GM21619 (cell line): ENCODE data around the gene ADCY9.
A peak's percentile ranks its signal among the peaks of the same experiment; 100 is the strongest.
"Not testable (repeated sequence)": the region's sequence is repeated elsewhere in the genome, so short reads cannot be mapped to it uniquely, and the experiment has no call there.

ENCODE experiments used
- ATAC-seq: cut with Tn5 transposase; IDR thresholded peaks from one replicate; pipeline ENCODE4 v1.9.1; 2021; ENCODE audit not compliant: unreplicated experiment

Gene ADCY9

DNA sequence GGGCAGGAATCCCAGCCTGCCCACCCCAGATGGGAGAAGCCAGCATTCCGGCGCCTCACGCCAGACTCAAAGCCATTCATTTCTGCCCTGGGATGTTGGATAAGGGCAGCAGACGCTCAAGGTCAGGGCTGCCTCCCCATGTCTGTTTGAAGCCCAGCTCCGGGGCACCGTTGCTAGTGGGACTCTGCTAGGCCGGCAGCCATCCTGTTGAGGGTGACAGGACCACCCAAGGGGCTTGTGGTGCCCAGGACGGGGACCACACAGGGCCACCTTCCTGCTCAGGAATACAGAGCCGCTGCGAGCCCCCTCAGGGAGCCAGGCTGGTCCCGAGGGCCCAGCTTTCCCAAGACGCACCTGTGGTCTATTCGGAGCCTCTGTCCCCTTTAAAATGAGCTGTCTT is 134.0 kb downstream of the ADCY9 start:
- ATAC-seq, result no peak

DNA sequence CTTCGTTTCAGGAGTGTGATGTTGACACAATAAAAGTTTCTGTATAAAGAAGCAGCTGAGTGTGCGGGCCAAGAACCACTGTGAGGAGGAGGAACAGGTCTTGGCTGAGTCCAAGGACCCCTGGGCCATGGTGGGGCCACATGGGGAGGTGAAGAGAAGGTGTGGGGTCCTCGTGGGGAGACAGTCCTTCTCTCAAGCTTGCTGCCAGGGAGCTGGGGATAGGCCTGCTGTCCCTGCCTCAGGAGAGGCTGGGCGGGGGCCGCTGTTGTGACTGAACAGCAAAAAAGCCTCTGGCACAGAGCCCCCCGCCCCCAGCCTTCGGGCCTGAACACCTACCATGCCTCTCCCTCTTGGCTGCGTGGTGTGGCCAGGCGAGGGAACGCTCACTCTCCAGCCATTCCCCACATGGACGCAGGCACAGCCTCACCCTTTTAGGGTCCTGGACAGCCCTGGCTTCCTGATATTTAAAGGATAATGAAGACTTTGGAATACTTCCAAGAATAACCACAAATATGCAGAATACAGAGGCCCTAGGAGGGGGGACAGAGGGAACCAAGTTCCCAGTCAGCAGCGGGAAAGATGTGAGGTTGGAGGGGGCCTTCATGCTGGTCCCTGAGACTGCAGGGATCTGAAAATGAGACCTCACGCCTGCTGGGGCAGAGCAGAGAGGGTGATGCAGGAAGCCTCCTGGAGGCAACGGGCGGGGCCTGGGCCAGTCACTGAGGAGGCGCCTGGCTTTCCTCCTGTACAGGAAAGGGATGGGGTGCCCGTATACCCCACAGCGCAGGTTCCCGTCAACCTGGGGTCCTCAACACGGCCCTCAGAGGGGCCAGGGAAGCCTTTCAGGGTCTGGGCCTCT is 135.8 kb downstream of the ADCY9 start:
- ATAC-seq, result no peak

DNA sequence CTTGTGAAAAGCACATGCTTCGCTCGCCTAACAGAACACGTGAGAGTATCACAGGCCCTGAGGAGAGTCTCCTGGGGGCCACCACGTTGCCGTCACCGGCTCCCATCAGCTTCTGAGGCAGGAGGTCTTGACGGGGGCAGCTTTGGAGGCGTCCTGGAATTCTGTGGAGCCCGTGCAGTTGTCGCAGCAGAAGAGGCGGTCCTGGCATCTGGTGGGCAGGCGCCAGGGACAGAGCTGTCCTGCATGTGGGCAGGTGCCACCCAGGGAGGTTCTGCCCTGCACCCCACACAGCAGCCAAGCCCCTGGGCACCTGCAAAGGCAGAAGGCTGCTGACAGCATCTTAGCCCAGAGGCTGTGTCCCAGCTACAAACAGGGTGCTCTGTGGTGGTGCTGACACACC is 136.7 kb downstream of the ADCY9 start:
- ATAC-seq, result no peak

DNA sequence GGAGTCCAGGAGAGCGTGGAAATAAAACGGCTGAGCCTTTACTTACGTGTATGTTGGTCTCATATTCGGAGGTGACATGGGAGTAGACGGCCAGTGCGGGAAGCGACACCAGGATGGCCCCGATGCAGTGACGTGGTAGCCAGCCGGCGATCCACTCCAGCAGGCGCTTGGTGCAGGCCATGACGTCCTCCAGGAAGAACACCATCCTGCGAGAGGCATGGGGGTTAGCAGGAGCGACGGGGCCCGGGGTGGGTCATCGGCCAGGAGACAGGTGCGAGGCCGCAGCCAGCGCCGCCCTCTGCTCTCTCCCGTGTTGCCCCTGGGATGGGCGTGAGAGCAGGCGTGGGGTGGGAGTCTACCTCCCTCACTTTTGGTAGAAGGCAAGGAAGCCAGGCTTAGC is 137.2 kb downstream of the ADCY9 start:
- no peak for ATAC-seq

DNA sequence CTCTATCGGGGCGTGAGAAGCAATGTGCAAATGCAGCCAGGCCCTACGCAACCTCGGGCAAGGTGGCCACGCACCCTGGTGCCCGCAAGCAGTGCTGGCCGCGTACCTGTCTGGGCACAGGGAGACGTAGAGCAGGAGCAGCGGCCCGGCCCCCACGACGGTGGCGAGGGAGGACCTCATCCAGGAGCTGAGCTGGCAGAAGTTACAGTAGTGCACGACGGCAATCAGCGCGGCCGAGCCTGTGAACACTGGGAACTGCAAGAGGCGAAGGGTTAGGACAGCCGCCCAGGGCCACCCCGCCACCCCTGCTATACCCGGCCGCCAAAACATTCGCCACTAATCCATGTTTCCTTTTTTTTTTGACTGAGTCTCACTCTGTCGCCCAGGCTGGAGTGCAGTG is 138.9 kb downstream of the ADCY9 start:
- no peak for ATAC-seq

DNA sequence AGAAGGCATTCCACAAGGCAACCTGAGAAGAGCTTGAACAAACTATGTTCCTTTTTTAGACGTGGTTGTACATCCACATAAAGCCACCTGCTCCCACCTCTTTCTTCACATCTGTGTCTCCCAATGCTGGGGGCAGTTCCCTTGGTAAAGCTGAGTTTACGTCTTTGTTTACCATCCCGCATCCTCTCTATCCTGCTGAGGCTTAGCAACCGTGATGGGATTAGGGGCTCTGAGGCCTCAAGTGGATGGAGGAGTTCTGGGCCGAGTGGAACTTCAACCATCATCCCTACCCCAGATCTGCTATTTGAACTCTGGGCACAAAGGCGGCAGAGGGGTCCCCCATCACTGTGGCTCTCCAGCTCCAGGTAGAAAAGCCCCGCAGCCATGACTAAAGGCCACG is 141.5 kb downstream of the ADCY9 start:
- no peak for ATAC-seq

DNA sequence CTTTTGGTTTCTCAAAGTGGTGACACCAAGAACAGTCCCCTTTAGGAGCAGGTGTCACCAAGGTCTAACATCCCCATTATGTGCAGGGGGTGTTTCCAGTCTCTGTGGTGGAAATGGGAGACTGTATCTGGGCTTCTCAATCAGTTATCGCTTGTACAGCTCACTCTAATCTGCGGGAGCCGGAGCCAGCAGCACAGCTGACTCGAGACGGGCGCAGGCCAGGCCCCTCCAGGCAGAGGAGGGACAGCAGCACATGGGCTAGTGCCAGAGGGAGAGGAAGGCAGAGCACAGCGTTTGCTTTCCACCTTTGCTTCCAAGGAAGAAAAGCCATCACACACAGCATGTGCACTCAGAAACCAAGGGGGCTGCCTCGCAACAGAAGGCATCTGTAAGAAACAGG is 144.5 kb downstream of the ADCY9 start:
- no peak for ATAC-seq

DNA sequence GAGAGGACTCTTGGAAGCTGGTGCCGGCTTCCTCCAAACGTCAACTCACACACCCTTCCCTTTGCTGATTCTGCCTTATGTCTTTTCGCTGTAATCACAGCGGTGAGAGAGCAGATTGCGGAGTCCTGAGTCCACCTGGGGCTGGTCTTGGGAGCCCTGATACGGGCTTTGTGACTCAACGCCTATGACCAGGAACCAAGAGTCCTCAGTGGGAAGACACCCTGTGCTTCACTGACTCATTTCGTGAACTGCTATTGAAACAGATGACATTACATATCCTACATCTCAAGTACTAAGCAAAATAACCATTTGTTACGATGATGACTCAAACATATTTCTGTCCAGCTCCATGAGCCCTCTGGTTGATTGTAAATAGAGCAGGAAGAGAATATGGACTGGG is 145.0 kb downstream of the ADCY9 start:
- peak; percentile 58 for ATAC-seq

DNA sequence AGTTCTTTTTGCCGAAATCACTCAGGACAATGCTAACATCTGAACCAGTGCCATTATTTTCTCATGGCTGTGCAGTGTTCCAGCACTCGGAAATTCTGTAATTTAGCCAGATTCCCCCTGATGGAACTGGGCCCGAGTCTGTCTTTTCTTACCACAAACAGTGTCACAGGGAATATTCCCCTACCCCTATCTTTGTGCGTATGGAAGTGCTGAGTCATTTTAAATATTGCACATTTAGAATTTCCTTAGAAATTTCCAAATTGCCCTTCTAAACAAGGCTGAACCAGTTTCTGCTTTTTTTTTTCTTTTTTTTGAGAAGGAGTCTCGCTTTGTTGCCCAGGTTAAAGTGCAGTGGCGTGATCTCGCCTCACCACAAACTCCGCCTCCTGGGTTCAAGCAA is 147.7 kb downstream of the ADCY9 start:
- no peak for ATAC-seq

DNA sequence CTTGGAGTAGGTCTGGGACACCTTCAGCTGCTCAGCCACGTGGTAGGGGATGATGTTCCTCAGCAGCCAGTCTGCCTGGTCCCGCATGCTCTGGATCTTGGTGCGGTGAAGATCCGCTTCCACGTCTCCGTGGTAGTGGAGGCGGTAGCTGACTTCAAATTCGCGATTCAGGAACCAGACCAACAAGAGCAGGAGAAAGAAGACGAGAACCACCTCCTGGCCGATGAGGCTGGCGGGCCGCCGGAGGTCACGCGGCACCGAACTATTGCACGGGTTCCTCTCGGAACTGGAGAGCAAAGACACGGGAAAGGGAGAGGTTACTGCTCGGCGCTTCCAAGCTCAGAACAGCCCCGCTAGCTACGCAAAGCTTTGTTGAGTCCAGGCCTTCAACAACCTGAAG is 149.6 kb downstream of the ADCY9 start:
- ATAC-seq, result no peak

DNA sequence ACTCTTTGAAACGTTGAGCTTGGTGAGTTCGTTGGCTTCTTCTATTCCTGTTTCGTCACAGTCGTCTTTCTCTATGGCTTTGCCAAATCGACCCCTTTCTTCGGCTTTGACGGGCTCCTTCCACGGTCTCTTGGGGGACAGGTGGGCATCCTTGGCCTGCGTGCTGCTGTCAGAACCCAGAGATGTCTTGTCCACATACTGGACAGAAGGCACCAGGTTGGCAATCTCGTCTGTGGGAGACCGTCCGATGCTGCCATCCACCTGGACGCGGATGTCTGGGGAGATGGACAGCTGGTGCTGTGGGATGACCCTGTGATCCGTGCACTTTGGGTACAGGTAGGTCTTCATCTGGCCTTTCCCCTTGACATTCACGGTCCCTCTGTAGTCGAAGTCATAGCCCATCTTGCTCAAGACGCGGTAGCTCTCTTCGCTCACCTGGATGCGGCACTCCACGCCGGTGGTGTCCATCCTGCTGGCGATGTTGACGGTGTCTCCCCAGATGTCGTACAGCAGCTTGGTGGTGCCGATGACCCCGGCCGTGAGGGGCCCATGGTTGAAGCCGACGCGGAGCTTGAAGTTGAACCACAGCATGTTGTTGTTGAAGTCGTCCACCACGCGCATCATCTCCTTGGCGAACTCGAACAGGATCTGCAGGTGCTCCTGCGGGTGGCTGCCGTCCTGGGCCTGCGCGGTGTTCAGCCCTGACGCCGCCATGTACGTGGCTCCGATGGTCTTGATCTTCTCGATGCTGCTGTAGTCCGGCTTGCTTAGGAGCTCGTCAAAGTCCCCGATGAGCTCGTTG is 150.3 kb downstream of the ADCY9 start:
- ATAC-seq, result no peak

DNA sequence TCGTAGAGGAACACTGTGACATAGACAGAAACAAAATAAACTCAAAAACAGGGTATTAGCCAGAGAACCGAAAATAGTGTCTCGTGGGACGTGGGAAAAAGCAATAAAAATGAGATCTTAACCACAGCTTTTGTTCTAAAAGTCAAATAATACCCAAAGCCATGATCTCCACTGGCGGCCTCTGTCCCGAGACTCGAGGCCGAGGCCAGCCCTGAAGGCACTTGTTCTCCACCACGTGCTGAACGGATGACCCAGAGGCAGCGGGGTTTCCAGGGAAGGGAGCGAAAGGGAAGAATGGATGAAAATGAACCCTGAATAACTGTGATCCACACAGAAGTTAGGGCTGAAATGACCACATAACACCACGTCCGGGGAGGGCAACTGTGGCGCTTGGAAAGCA is 150.9 kb downstream of the ADCY9 start:
- ATAC-seq, result no peak

DNA sequence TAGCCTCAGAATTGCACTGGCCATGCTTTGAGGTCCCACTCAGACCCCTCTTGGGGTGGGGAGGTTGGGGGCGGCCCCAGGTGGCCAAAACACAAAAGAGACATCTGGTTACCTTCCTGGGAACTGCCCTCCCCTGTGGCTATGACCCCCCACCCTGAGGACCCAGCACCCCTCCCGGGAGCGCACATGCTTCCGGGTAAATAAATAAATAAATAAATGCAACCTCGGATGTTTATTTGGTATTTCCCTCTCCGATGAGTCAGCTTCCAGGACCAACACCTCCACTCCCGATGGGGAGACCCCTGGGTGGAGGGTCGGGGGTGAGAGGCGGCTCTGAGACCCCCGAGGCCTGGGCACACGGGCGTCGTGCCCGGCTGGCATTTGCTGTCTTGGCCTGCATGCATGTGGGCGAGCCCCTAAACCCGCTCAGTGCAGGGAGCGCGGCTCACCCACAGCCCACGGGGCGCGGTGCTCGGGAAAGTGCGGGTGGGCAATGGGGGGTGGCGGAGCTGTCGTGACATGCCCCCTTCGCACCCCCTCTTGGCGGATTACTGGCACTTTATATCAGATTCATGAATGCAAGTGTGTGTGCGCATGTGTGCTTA is 151.5 kb downstream of the ADCY9 start:
- no peak for ATAC-seq

DNA sequence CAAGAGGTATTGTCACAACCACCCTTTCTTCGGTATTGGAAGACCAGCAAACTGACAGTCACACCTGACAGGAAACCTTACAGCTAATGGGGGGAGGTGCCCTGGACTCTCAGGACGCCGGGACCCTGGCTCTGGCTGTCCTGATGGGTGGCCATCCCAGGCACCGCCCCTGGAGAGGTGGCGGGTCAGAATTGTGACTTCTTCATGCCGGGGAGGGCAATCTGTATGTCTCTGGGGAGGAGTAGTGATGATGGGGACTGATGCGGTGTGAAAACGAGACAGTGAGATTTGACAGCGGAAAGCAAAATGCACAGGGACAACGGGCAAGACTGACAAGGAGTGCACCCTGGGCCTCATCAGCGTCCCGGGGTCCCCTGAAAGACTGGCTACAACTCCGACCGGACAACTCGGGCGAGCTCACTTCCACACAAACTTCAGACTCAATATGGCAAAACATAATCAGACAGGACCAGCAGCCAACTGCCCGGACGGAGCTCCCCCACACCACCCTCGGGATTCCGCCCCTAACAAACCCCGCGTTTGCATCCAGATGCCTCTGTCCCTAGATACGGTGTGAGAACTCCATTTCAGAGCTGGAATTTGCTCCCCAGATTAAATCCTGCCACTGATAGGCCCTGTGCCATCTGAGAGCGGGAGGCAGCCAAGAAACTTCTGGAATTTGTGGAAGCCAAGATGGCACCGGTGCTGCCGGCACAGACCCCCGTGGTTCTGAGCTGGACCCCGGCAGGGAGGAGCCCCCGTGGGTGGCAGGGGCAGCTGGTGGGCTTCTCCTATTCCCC is 152.2 kb downstream of the ADCY9 start:
- no peak for ATAC-seq

DNA sequence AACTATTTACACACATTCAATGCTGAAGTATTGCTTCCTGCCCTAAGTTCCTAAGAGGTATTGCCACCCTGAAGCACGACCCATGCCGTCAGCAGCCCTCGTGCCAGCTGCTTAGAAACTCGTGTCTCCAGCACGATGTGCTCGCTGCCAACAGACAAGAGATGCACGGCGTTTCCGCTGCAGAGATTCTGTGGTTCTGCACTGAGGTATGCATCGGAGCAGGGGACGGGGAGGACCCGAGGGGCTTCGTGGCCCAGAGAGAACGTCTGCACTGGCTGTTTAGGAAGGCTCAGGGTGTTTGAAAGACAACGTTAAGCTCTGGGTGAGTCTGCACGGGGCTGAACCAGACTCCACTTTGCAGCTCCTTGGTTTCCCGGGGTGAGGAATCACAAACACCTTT is 153.0 kb downstream of the ADCY9 start:
- ATAC-seq, result no peak

DNA sequence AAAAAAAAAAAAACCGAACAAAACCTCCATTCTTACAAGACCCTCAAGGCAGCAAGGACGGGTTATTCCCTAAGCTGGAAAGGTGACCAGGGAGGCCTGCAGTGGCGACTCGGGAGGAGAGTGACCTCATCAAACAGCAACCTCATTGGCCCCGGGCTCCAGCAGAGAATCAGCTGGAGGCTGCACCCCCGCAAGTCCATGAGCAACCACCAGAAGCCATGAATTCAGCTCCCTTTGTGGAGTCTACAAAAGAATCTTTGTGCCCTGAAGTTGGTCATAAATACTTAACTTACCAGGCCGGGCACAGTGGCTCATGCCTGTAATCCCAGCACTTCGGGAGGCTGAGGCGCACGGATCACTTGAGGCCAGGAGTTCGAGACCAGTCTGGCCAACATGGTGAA is 154.8 kb downstream of the ADCY9 start:
- ATAC-seq, result no peak

DNA sequence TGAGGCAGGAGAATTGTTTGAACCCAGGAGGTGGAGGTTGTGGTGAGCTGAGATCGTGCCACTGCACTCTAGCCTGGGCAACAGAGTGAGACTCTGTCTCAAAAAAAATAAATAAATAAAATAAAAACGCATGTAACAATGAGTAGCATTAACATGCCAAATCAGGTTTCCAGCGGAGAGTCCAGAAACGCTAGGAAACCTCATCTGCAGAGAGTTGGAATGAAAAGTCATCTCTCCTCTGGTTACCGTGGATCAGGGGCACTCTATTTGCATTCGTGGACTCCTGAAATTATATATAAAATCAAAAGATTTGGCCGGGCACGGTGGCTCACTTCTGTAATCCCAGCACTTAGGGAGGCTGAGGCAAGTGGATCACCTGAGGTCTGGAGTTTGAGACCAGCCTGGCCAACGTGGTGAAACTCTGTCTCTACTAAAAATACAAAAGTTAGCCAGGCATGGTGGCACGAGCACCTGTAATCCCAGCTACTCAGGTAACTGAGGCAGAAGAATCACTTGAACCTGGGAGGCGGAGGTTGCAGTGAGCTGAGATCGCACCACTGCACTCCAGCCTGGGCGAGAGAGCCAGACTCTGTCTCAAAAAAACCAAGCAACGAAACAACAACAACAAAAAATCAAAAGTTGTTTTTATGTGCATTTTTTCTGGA is 156.2 kb downstream of the ADCY9 start:
- not testable (repeated sequence) for ATAC-seq

DNA sequence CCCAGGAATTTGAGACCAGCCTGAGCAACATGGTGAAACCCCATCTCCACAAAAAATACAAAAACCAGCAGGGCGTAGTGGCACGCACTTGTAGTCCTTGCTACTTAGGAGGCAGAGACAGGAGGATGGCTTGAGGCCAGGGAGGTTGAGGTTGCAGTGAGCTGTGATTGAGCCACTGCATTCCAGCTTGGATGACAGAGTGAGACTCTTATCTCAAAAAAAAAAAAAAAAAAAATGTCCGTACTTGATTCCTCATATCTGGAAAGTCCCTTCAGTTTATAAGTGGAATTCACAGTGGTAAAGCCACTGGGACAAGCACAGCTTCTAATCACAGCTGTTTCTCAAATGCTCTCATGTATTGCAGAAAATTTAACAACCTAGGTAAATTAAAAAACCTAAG is 157.1 kb downstream of the ADCY9 start:
- no peak for ATAC-seq

DNA sequence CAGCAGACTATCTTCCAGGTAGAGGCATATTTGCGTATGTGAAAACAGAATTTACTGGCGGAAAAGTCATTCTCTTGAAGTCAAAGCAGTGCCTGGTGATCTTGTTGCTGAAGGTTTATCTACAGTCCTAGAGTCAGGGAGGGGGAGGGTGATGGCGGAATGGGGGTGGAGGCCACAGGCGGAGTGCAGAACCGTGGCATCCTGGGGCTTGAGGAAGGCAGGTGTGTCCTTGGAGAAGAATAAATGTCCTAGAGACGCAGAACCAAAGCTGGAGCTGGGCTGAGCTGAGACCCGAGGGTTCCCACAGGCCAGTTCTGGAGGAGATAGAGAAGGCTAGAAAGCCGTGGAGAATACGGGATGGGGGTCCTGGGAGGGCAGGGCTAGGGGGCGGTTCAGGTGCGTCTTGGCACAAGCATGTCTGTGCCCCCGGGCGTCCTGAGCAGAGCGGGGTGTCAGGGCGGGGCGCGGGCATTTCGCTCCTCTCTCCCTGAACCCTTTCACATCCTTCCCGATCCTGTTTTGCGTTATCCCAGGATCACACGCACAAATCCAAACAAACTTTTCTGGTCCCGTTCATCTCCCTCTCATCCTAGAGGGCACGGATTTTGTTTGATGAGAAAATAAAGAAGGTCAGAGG is 158.8 kb downstream of the ADCY9 start:
- ATAC-seq, result no peak

DNA sequence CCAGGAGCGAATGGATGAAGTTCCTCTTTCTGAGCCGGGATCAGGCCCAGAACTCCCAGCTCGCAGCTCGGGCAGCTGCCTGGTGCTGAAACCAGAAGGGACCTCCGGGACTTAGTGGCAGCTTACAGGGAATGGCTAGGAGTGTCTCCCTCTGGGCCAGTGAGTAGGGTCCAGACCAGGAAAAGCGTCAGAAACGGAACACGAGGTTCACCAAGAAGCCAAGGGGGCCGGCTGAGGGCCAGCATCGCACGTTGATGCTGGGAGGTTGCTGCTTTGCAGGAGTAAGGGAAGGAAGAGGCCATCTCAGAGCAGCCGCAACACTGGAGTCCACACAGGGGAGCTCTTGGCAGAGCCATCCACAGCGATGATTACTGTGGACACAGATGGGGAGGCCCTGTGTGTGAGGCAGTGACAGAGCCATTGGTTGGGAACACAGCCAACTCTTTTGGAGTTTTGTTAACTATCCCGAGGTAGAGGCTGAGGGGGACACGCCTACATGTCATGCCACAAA is 161.8 kb downstream of the ADCY9 start:
- no peak for ATAC-seq
